ENCODE results near the gene ELMO2.

Gene ELMO2

DNA sequence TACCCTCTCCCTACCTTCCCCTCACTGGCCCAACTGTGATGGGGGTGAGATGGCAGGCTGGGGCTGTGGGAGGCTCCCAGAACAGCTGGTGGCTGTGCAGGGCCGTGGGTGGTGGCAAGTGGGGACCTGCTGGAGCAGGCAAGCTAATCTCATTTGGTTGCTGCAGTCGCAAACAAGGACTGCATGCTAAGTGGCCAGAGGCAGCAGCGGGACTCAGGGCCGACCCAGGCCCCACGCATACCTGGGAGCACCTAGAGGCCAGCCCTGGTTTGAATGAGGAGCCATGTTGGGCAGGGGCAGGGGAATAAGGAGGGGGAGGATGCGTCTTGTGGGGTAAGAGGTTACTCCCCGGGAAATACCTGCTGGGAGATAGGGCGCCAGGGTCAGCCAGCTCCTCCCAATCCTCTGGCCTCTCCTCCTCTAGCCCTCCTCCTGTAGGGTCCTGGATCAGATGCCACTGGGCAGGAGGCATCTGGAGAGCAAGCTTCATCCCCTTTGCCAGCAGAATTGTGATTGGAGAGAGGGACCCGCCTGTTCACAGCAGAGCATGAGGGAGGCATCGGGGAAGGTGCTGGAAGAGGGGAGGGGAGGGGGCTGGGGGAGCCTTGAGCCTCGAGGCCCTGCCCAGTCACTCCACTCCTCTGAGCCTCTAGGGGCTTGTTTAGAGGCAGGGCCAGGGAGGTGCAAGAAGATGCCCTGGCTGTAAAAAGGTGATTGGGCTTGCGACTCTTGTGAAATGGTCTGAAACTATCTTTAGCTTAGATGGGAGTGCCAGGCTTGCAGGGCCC is 73.8 kb downstream of the ELMO2 start:
- no peak for DNase-seq (ENCODE audit: low read depth)

GRCh38 chr20:46331611-46332361 is 74.6 kb downstream of the ELMO2 start:
- no peak for DNase-seq (ENCODE audit: low read depth)

- no peak for DNase-seq (ENCODE audit: low read depth)
Observed at GRCh38 chr20:46330831-46331371, 75.5 kb downstream of the ELMO2 start.

DNA sequence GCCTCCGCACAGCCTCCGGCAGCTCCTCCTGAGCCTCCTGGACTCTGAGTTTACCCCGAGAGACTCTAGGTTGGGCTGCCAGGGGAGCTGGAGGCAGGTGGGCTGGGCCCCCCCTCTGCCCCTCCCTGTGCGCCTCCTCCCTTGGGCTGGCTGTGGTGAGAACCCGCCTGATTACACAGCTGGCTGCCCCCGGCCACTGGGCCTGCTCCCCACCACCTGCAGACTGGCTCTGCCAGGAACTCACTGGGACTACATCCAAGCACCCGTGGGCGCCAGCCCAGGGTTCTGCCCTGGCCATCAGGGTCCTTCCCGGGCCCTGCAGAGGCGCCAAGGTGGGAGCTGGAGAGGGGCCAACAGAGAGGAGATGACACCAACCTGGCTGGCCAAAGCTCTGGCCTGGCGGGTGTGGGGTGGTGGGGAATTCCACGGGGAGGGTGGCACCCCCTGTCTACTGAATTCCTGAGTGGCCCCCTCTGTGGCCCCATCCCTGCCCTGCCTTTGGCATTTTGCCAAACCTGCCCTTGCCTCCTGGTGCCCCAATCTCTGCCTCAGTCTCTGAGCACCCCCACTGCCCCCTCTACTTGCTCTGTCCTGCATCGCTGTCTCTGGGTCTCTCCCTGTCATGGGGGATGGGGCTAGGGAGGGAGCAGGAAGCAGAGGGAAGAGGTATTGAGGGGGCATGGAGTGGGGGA is 76.2 kb downstream of the ELMO2 start:
- no peak for DNase-seq (ENCODE audit: low read depth)

DNA sequence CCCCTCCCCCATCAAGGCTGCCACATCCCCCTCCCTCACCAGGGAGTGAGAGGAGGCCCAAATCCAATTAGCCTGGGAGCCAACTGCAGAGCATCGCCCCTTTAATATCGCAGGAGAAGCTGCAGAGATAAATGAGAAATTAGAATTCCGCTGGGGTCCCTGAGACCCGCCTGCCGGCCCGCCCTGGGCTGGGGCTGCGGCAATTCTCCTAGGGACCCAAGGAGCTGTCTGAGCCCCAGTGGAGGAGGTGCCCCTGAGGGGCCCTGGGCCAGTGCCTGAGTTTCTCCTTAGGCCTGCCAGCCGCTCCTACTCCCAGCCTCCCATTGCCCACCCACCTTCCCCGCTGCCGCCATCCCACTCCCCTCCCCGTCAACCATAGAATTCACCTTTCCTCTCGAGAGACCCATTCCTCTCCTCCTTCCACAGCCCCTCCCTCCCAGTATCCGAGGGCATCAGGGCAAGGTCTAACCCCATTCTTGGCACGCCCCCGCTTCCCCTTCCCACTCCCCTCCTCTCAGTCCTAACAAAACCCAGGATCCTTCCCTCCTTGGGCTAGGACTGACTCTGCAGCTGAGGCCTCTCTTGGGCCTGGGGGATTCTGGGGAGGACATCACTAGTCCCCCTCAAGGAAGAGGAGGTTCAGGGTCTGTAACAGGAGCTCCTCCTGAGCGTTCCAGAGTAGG is 78.1 kb downstream of the ELMO2 start:
- DNase-seq (ENCODE audit: low read depth), result no peak

GRCh38 chr20:46327557-46327956 is 78.9 kb downstream of the ELMO2 start:
- DNase-seq (ENCODE audit: low read depth), result no peak

DNA sequence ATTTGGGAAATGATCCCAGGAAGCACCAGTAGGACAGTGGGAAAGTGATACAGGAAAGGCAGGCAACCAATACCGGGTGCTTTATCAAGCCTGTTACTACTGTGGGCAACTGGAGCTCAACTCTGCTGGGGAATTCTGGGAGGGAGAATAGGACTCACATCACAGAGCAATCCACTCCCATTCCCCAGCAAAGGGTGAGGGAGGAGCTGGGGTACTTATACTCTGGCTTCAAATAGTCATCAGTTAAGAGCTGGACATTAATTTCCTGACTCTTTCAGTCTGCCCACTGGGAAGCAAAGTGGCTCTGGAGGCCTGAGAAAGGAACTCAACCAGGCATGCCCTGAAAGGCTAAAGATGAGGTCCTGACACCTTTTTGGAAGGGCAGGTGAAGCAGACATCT is 80.6 kb downstream of the ELMO2 start:
- no peak for DNase-seq (ENCODE audit: low read depth)

DNA sequence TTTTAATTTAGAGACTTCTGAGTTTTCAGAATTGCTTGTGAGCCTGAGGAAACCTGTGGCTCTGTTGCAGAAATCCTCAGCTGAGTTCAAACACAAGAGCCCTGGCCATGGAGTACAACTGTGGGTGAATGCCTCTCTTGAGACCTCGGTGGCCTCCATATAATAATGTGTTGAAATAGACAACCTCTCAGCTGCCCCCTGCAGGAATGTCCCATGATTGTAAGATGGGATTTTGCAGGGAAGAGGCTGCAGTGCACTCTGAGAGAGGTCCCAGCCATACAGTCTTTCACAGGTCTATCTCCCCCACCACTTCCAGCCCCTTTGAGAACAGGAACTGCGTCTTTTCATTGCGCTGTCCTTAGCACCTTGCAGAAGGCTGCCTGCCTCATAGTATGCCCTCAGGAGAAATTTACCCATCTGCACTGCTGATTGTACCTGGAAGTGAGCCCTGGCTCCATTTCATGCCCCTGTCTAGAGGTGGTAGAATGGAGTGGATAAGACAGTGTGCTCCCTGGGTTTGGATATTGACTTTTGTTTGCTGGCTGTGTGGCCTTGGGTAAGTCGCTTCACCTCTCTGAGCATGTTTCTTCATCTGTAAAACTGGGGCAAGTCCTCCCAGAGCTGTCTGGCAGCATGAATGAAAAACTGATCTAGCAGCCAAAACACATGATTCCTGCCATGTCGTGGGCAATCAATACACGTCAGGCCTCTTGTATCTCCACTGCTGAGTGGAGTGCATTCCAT is 81.3 kb downstream of the ELMO2 start:
- no peak for DNase-seq (ENCODE audit: low read depth)

GRCh38 chr20:46324379-46324778 is 82.0 kb downstream of the ELMO2 start:
- DNase-seq (ENCODE audit: low read depth), result no peak

GRCh38 chr20:46323557-46323956 is 82.9 kb downstream of the ELMO2 start:
- DNase-seq (ENCODE audit: low read depth), result no peak

DNA sequence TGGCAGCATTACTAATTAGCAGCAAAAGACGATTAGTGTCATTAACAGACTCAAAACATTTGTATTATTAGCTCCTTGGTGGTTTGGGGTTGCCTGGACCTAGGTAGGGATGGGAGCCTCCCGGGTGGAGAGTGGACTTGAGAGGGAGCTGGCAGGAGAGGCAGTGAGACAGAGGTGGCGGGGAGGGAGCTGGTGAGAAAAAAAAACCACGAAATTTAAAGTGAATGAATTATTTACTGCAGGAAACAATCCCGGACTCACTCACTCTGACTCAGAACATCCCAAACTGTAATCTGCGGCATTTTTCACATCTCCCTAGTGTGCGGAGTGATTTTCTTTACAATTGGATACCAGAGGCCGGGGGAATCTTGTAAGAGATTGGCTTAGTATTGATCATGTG is 83.8 kb downstream of the ELMO2 start:
- no peak for DNase-seq (ENCODE audit: low read depth)

DNA sequence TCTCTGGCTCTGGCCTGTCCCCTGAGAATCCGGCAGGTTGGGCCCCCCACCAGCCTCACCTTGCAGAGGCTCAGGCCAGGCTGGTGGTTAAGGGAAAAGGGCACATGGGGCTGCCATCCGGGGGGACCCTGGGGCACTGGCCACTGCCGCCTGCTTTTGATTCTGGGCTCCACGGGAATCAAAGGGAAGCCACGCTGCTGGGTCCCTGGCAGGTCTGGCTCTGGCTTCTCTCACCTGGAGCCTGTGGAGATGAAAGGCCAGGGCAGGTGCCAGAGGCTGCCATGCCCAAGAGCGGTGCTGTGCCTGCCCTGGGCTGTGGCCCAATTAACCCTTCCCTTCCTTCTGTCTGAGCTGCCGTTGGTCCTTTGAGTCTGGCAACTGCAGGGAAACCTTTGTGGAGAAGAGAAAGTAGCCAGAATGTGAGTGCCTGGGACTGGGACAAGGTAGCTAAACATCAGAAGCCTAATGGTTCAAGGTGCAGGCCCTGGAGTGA is 88.7 kb downstream of the ELMO2 start:
- no peak for DNase-seq (ENCODE audit: low read depth)

GRCh38 chr20:46316984-46317684 is 89.3 kb downstream of the ELMO2 start:
- DNase-seq (ENCODE audit: low read depth), result no peak

Data from stromal cell of bone marrow (primary cell).